Keratinocyte (primary cell): Measurements from ENCODE around the gene UNC13B. TPM values are rescaled to one million over a fixed set of nuclear protein-coding genes. Genes with fewer than 3 reads are reported as not detected.

Experiments used
- DNase-seq: peaks from one replicate; pipeline ENCODE4 v3.0.0-alpha.2; 2011; ENCODE audit warnings: low read depth, missing footprints, low spot score
- FAIRE-seq: peaks from 2 replicates; lab custom pipeline; 2011; peaks lifted over from hg19 to GRCh38; lab: Jason Lieb, UNC
- H2AFZ ChIP-seq: 2 replicates; pipeline ENCODE4 v1.6.0; 2012; ENCODE audit warnings: low read length, control low read depth, inconsistent platforms; ENCODE audit not compliant: control insufficient read depth
- H3K27ac ChIP-seq: 2 replicates; pipeline ENCODE4 v1.5.1; 2011; ENCODE audit warnings: low read length; ENCODE audit not compliant: control insufficient read depth, insufficient read depth
- H3K27me3 ChIP-seq: 3 replicates; pipeline ENCODE4 v1.6.0; 2011; ENCODE audit warnings: low read length; ENCODE audit not compliant: control insufficient read depth, insufficient read depth; ENCODE audit errors: extremely low read depth
- H3K36me3 ChIP-seq, 2 experiments: 2 replicates in 1 of 2; 3 replicates in 1 of 2; pipeline ENCODE4 v1.5.1; 2011; ENCODE audit warnings: low read length in 2 of 2, mild to moderate bottlenecking in 1 of 2; ENCODE audit not compliant: control insufficient read depth in 2 of 2, insufficient read depth in 2 of 2; ENCODE audit errors: extremely low read depth in 1 of 2
- H3K4me1 ChIP-seq: 3 replicates; pipeline ENCODE4 v1.5.1; 2011; ENCODE audit warnings: low read length; ENCODE audit not compliant: control insufficient read depth, insufficient read depth; ENCODE audit errors: extremely low read depth
- H3K4me2 ChIP-seq: 3 replicates; pipeline ENCODE4 v1.6.0; 2011; ENCODE audit warnings: low read depth, low read length; ENCODE audit not compliant: control insufficient read depth, insufficient read depth; ENCODE audit errors: extremely low read depth
- H3K4me3 ChIP-seq, 3 experiments: fragments of 200-600 bp in 1 of 3; sonication (generic) in 1 of 3; 2 replicates in 2 of 3; 3 replicates in 1 of 3; pipeline ENCODE4 v1.5.1; 2011 to 2016; ENCODE audit warnings: low read length in 3 of 3, mild to moderate bottlenecking in 3 of 3, control low read depth in 2 of 3, inconsistent platforms in 1 of 3, low read depth in 1 of 3, mixed read lengths in 1 of 3, mixed run types in 1 of 3, moderate library complexity in 1 of 3; ENCODE audit not compliant: control insufficient read depth in 2 of 3, insufficient read depth in 2 of 3; ENCODE audit errors: extremely low read depth in 1 of 3
- H3K79me2 ChIP-seq: 2 replicates; pipeline ENCODE4 v1.6.0; 2012; ENCODE audit warnings: low read length; ENCODE audit not compliant: control insufficient read depth, insufficient read depth
- H3K9ac ChIP-seq: 3 replicates; pipeline ENCODE4 v1.6.0; 2011; ENCODE audit warnings: low read length; ENCODE audit not compliant: control insufficient read depth, insufficient read depth; ENCODE audit errors: extremely low read depth
- H3K9me1 ChIP-seq: 3 replicates; pipeline ENCODE4 v1.6.0; 2011; ENCODE audit warnings: low read length; ENCODE audit not compliant: control insufficient read depth, insufficient read depth; ENCODE audit errors: extremely low read depth
- H3K9me3 ChIP-seq: 2 replicates; pipeline ENCODE4 v1.5.1; 2012; ENCODE audit warnings: low read depth, low read length; ENCODE audit not compliant: control insufficient read depth
- H4K20me1 ChIP-seq: 3 replicates; pipeline ENCODE4 v1.6.0; 2011; ENCODE audit warnings: low read length; ENCODE audit not compliant: control insufficient read depth, insufficient read depth; ENCODE audit errors: extremely low read depth
- CTCF ChIP-seq, 3 experiments: IDR thresholded peaks in 1 of 3; conservative IDR thresholded peaks in 1 of 3; optimal IDR thresholded peaks in 1 of 3; 2 replicates in 2 of 3; 3 replicates in 1 of 3; pipeline versions ENCODE3 to v1.5.1; 2011; ENCODE audit warnings: low read length in 3 of 3, mild to moderate bottlenecking in 3 of 3, moderate library complexity in 2 of 3, control low read depth in 1 of 3, inconsistent platforms in 1 of 3; ENCODE audit not compliant: insufficient read depth in 2 of 3; ENCODE audit errors: extremely low read depth in 1 of 3
- EZH2 ChIP-seq: IDR thresholded peaks from one replicate; pipeline ENCODE4 v1.6.1; 2012; ENCODE audit warnings: inconsistent platforms, mild to moderate bottlenecking, low read length, moderate library complexity
- dilution Hi-C: fragments of 300-500 bp; cut with MboI; formaldehyde crosslinking; loops from one replicate; pipeline ENCODE4 v1.7.0; 2020; ENCODE audit warnings: low sequenced_read_pairs; ENCODE audit not compliant: extremely low pct_ligation_motif_present
- polyA plus RNA-seq, 5 experiments: library from polyadenylated mRNA; depleted of rRNA in 3 of 5; stranded (reverse) in 3 of 5; stranded (forward) in 1 of 5; unstranded in 1 of 5; fragments of >200 nt; gene quantifications; 1 replicate in 1 of 5; 2 replicates in 3 of 5; 3 replicates in 1 of 5; pipeline versions ENCODE4 v1.2.1 to v1.2.3, GENCODE V29; 2011 to 2012; ENCODE audit warnings: missing spikeins in 2 of 5, low read depth in 1 of 5, low replicate concordance in 1 of 5

Gene UNC13B
- polyA plus RNA-seq, 1 donor (not counting 4 experiments of a cell fraction or from before 2014, with no cell fraction given): 9.3 TPM

- peak overlapping the region; percentile 79 for H3K27ac ChIP-seq
- peaks cover 19% of the 10 kb centered on the region for H3K4me1 ChIP-seq
- H3K4me3 ChIP-seq: peak overlapping the region in 2 of 3 experiments; percentile 50 to 54
- no peaks in the 10 kb centered on the region for H3K9me3 ChIP-seq
- H3K36me3 ChIP-seq: no peaks in the 10 kb centered on the region
- H3K27me3 ChIP-seq: no peaks in the 10 kb centered on the region
- no peak for TF ChIP-seq EZH2
- no peak for TF ChIP-seq CTCF (optimal IDR thresholded peaks at IDR 0.05 in 1 of 3, IDR thresholded peaks at IDR 0.05 in 1 of 3, conservative IDR thresholded peaks at IDR 0.05 in 1 of 3; ENCODE audit: extremely low read depth in 1 of 3, insufficient read depth in 2 of 3, low read length in 3 of 3)
- H3K4me2 ChIP-seq: peak overlapping the region; percentile 90
- FAIRE-seq: no peak
- peak overlapping the region; percentile 9 for H3K9ac ChIP-seq
- H3K79me2 ChIP-seq: no peaks in the 10 kb centered on the region
- no peak for DNase-seq
- no peaks in the 10 kb centered on the region for H3K9me1 ChIP-seq
- dilution Hi-C loops: no loop called here
- H4K20me1 ChIP-seq: no peaks in the 10 kb centered on the region
- H2AFZ ChIP-seq: peak overlapping the region; percentile 72
Measured at GRCh38 chr9:35288778-35289177, 127.0 kb downstream of the UNC13B start.

- H3K9ac ChIP-seq: no peak overlapping the region
- TF ChIP-seq CTCF (optimal IDR thresholded peaks at IDR 0.05 in 1 of 3, IDR thresholded peaks at IDR 0.05 in 1 of 3, conservative IDR thresholded peaks at IDR 0.05 in 1 of 3; ENCODE audit: extremely low read depth in 1 of 3, insufficient read depth in 2 of 3, low read length in 3 of 3) (no peak), EZH2 (no peak)
- H4K20me1 ChIP-seq: no peaks in the 10 kb centered on the region
- H3K27me3 ChIP-seq: no peaks in the 10 kb centered on the region
- FAIRE-seq: no peak
- dilution Hi-C loops: no loop called here
- DNase-seq: no peak
- H3K4me1 ChIP-seq: peaks cover 8% of the 10 kb centered on the region
- no peak overlapping the region for H3K27ac ChIP-seq
- H3K9me3 ChIP-seq: no peaks in the 10 kb centered on the region
- H3K4me2 ChIP-seq: no peak overlapping the region
- H3K9me1 ChIP-seq: no peaks in the 10 kb centered on the region
- H3K4me3 ChIP-seq: no peak overlapping the region
- no peaks in the 10 kb centered on the region for H3K79me2 ChIP-seq
- no peaks in the 10 kb centered on the region for H3K36me3 ChIP-seq
- no peak overlapping the region for H2AFZ ChIP-seq
Measured at GRCh38 chr9:35293376-35293964, 131.7 kb downstream of the UNC13B start.
